Measurements from ENCODE around the gene RELL2. TPM values are rescaled to one million over a fixed set of nuclear protein-coding genes. Genes with fewer than 3 reads are reported as not detected.

The RELL2 gene
- total RNA-seq, 1 experiment from 2014 or later: 9.8 TPM

GRCh38 chr5:141675672-141676071, 38.9 kb downstream of the RELL2 start:
- Mint-ChIP-seq H3K4me3 (no peak overlapping the region), H3K9me3 (peaks cover 0 to 4% of the 10 kb centered on the region in 2 experiments; a peak in 1 of 5 replicates), H3K27ac (no peak overlapping the region), H3K36me3 (ENCODE audit: insufficient read depth in 1 of 3, low read depth in 3 of 3) (peaks cover 35 to 41% (median 39%) of the 10 kb centered on the region in 3 experiments), H3K27me3 (ENCODE audit: low read depth) (no peaks in the 10 kb centered on the region), H3K4me1 (peaks cover 31 to 35% of the 10 kb centered on the region in 2 experiments)
- Histone ChIP-seq H2BK20ac (ENCODE audit: low read depth, low read length, poor library complexity, severe bottlenecking) (no peak overlapping the region), H4K91ac (ENCODE audit: insufficient read length, low read depth, low read length) (no peak overlapping the region), H3K23me2 (ENCODE audit: insufficient read length, low read depth, low read length, poor library complexity, severe bottlenecking) (no peaks in the 10 kb centered on the region), H3K23ac (ENCODE audit: insufficient read length, low read depth, low read length) (no peak overlapping the region), H3K4me2 (ENCODE audit: insufficient read depth, insufficient read length, low read length) (no peak overlapping the region), H3K4ac (ENCODE audit: low read depth, low read length) (no peak overlapping the region), H2BK5ac (ENCODE audit: insufficient read length, low read length) (no peak overlapping the region), H2AFZ (ENCODE audit: low read length) (no peak overlapping the region), H3K79me2 (ENCODE audit: insufficient read depth, low read length) (no peaks in the 10 kb centered on the region), H3K9me3 (ENCODE audit: control insufficient read depth, low read depth, low read length) (no peaks in the 10 kb centered on the region), H2BK120ac (ENCODE audit: low read depth, low read length, poor library complexity, severe bottlenecking) (no peak overlapping the region), H3K4me1 (ENCODE audit: insufficient read depth, low read length) (peaks cover 6% of the 10 kb centered on the region), H3K27ac (ENCODE audit: insufficient read length, low read depth, low read length) (no peak overlapping the region), H3K14ac (ENCODE audit: insufficient read depth, low read length) (no peak overlapping the region), H2BK12ac (ENCODE audit: insufficient read length, low read depth, low read length) (no peak overlapping the region), H3T11ph (ENCODE audit: low read length) (no peak overlapping the region), H4K5ac (ENCODE audit: insufficient read length, low read depth, low read length) (no peak overlapping the region), H3K18ac (ENCODE audit: insufficient read length, low read depth, low read length) (no peak overlapping the region), H2AK5ac (ENCODE audit: insufficient read length, low read length) (no peak overlapping the region), H3K79me1 (ENCODE audit: insufficient read depth, low read depth, low read length, poor library complexity, severe bottlenecking) (no peaks in the 10 kb centered on the region), H3K27me3 (ENCODE audit: insufficient read depth, low read length) (no peaks in the 10 kb centered on the region), H3K9ac (ENCODE audit: extremely low read depth, insufficient read length, low read length) (no peak overlapping the region), H2BK15ac (ENCODE audit: low read depth, low read length) (no peak overlapping the region), H3K56ac (ENCODE audit: insufficient read length, low read depth, low read length) (no peak overlapping the region), H4K20me1 (ENCODE audit: control insufficient read depth, insufficient read depth, insufficient read length) (no peaks in the 10 kb centered on the region), H4K8ac (replicated peaks; ENCODE audit: insufficient read length, low read depth, low read length) (no peak overlapping the region)
- DNase-seq: no peak
- WGBS (ENCODE audit: extremely low coverage, insufficient read length, low lambda C conversion rate): no CpG with 5 or more reads among the region's 4 CpGs
- no peak for TF ChIP-seq CTCF (conservative IDR thresholded peaks at IDR 0.05)
